ENCODE data around the gene GCN1.

The GCN1 gene

DNA sequence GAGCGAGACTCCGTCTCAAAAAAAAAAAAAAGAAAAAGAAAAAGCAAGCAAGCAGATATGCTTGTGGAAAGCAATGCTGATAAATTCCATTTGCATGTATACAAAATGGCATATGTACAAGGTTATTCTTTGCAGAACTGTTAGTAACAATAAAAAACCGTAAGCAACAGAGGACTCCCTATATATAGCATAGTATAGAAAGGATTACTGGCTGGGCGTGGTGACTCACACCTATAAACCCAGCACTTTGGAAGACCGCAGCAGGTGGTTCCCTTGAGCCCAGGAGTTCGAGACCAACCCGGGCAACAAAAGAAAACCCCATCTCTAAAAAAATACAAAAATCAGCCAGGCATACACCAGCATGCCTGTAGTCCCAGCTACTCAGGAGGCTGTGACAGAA is 13.5 kb downstream of the GCN1 start:
- H2AFZ ChIP-seq (ENCODE audit: low read depth, low read length), result no peak overlapping the region
- H4K20me1 ChIP-seq (ENCODE audit: insufficient read depth, low read length), result peaks cover 13% of the 10 kb centered on the region; the same call in 1 of the 2 replicates
- H3K27ac ChIP-seq (ENCODE audit: low read length), result no peak overlapping the region
- peaks cover 42% of the 10 kb centered on the region for H3K79me2 ChIP-seq (ENCODE audit: low read length)
- no peaks in the 10 kb centered on the region for H3K27me3 ChIP-seq (ENCODE audit: low read depth, low read length)
- H3K9me3 ChIP-seq (ENCODE audit: insufficient read depth, low read length), result no peaks in the 10 kb centered on the region
- no peak overlapping the region for H3K4me2 ChIP-seq (ENCODE audit: low read length)
- H3K4me3 ChIP-seq (ENCODE audit: low read length), result no peak overlapping the region
- H3K4me1 ChIP-seq (ENCODE audit: low read length), result no peaks in the 10 kb centered on the region
- H3K36me3 ChIP-seq (replicated peaks; ENCODE audit: low read depth, low read length), result peaks cover 64% of the 10 kb centered on the region
- H3K9ac ChIP-seq (ENCODE audit: low read length), result no peak overlapping the region
- TF ChIP-seq EZH2phosphoT487 (IDR thresholded peaks at IDR 0.05; ENCODE audit: low read depth) (no peak), CTCF (IDR thresholded peaks at IDR 0.05; ENCODE audit: low read depth, low read length) (no peak)

GRCh38 chr12:120175537-120175936 is 19.0 kb downstream of the GCN1 start:
- Histone ChIP-seq H3K9ac (ENCODE audit: low read length) (no peak overlapping the region), H3K27ac (ENCODE audit: low read length) (no peak overlapping the region), H3K27me3 (ENCODE audit: low read depth, low read length) (no peaks in the 10 kb centered on the region), H3K4me2 (ENCODE audit: low read length) (no peak overlapping the region), H4K20me1 (ENCODE audit: insufficient read depth, low read length) (no peaks in the 10 kb centered on the region), H3K4me1 (ENCODE audit: low read length) (no peaks in the 10 kb centered on the region), H3K36me3 (replicated peaks; ENCODE audit: low read depth, low read length) (peaks cover 50% of the 10 kb centered on the region), H3K79me2 (ENCODE audit: low read length) (peaks cover 3% of the 10 kb centered on the region; the same call in 1 of the 2 replicates), H3K9me3 (ENCODE audit: insufficient read depth, low read length) (no peaks in the 10 kb centered on the region), H3K4me3 (ENCODE audit: low read length) (no peak overlapping the region), H2AFZ (ENCODE audit: low read depth, low read length) (no peak overlapping the region)
- TF ChIP-seq EZH2phosphoT487 (IDR thresholded peaks at IDR 0.05; ENCODE audit: low read depth), result no peak
- TF ChIP-seq CTCF (IDR thresholded peaks at IDR 0.05; ENCODE audit: low read depth, low read length), result no peak

GRCh38 chr12:120175062-120175461 is 19.5 kb downstream of the GCN1 start:
- no peaks in the 10 kb centered on the region for H3K27me3 ChIP-seq (ENCODE audit: low read depth, low read length)
- peaks cover 52% of the 10 kb centered on the region for H3K36me3 ChIP-seq (replicated peaks; ENCODE audit: low read depth, low read length)
- no peaks in the 10 kb centered on the region for H3K9me3 ChIP-seq (ENCODE audit: insufficient read depth, low read length)
- no peaks in the 10 kb centered on the region for H4K20me1 ChIP-seq (ENCODE audit: insufficient read depth, low read length)
- H3K27ac ChIP-seq (ENCODE audit: low read length), result no peak overlapping the region
- no peak overlapping the region for H3K4me3 ChIP-seq (ENCODE audit: low read length)
- no peak overlapping the region for H3K4me2 ChIP-seq (ENCODE audit: low read length)
- H3K4me1 ChIP-seq (ENCODE audit: low read length), result no peaks in the 10 kb centered on the region
- no peak for TF ChIP-seq EZH2phosphoT487 (IDR thresholded peaks at IDR 0.05; ENCODE audit: low read depth)
- TF ChIP-seq CTCF (IDR thresholded peaks at IDR 0.05; ENCODE audit: low read depth, low read length), result no peak
- H3K9ac ChIP-seq (ENCODE audit: low read length), result no peak overlapping the region
- peaks cover 3% of the 10 kb centered on the region; the same call in 1 of the 2 replicates for H3K79me2 ChIP-seq (ENCODE audit: low read length)
- H2AFZ ChIP-seq (ENCODE audit: low read depth, low read length), result no peak overlapping the region

DNA sequence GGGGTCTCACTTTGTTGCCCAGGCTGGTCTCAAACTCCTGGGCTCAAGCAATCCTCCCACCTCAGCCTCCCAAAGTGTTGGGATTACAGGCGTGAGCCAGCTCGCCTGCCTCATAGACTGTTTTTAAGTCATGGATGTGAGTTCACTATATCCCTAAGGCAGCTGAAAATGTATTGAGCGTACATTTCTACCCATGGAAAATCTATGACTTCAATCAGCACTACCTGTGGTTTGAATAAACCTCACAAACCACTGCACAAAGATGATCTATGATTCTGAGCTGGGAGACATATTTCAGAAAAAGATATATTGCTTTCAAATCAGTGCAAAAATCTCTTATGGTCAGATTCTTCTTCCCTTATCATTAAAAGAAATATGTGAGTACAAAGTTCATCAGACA is 22.5 kb downstream of the GCN1 start:
- no peaks in the 10 kb centered on the region for H3K79me2 ChIP-seq (ENCODE audit: low read length)
- H3K9ac ChIP-seq (ENCODE audit: low read length), result no peak overlapping the region
- TF ChIP-seq EZH2phosphoT487 (IDR thresholded peaks at IDR 0.05; ENCODE audit: low read depth) (no peak), CTCF (IDR thresholded peaks at IDR 0.05; ENCODE audit: low read depth, low read length) (no peak)
- H2AFZ ChIP-seq (ENCODE audit: low read depth, low read length), result no peak overlapping the region
- H3K4me1 ChIP-seq (ENCODE audit: low read length), result 0 out of 2 replicates have a peak, but pooled peaks cover 3% of the 10 kb centered on the region
- H3K27me3 ChIP-seq (ENCODE audit: low read depth, low read length), result no peaks in the 10 kb centered on the region
- no peak overlapping the region for H3K27ac ChIP-seq (ENCODE audit: low read length)
- H3K9me3 ChIP-seq (ENCODE audit: insufficient read depth, low read length), result no peaks in the 10 kb centered on the region
- no peaks in the 10 kb centered on the region for H4K20me1 ChIP-seq (ENCODE audit: insufficient read depth, low read length)
- H3K4me2 ChIP-seq (ENCODE audit: low read length), result no peak overlapping the region
- H3K4me3 ChIP-seq (ENCODE audit: low read length), result no peak overlapping the region
- peaks cover 46% of the 10 kb centered on the region for H3K36me3 ChIP-seq (replicated peaks; ENCODE audit: low read depth, low read length)

Data from OCI-LY3 (cell line).